PC-3 (cell line): ENCODE measurements around the gene FAM241B. TPM values are rescaled to one million over a fixed set of nuclear protein-coding genes. Genes with fewer than 3 reads are reported as not detected.
A peak's percentile ranks its signal among the peaks of the same experiment; 100 is the strongest.

ENCODE experiments used
- ATAC-seq: fragments of 200-7000 bp; cut with Tn5 transposase; 2 replicates; pipeline ENCODE4 v1.9.1; 2020; ENCODE audit warnings: mild to moderate bottlenecking, moderate library complexity
- BruUV-seq: library from RNA; stranded (reverse); fragments of 400-500 nt; replicated peaks from 2 replicates; lab custom pipeline; 2021; lab: Mats Ljungman, UMichigan
- CTCF ChIA-PET: fragments of 300-600 bp; sonication (Branson Sonifier 250); formaldehyde crosslinking; loops from one replicate; lab custom pipeline; 2022; ENCODE audit warnings: antibody characterized with exemption; lab: Charles Lee
- POLR2A ChIA-PET: fragments of 300-600 bp; sonication (Branson Sonifier 250); formaldehyde crosslinking; loops from one replicate; lab custom pipeline; 2022; ENCODE audit warnings: antibody characterized with exemption; ENCODE audit not compliant: unreplicated experiment; lab: Charles Lee
- DNase-seq: peaks from one replicate; pipeline ENCODE4 v3.0.0-alpha.2; 2015
- H2AFZ ChIP-seq: fragments of 300-600 bp; sonication (generic); 2 replicates; pipeline ENCODE4 v1.6.0; 2016; ENCODE audit warnings: antibody characterized with exemption, low read length
- H3F3A ChIP-seq: fragments of 300-600 bp; sonication (generic); one replicate; pipeline ENCODE4 v1.6.0; 2017; ENCODE audit warnings: antibody characterized with exemption, low read length, control low read depth, mild to moderate bottlenecking; ENCODE audit not compliant: unreplicated experiment
- H3K27ac ChIP-seq: fragments of 300-600 bp; sonication (generic); 2 replicates; pipeline ENCODE4 v1.5.1; 2016; ENCODE audit warnings: mild to moderate bottlenecking, low read length
- H3K27me3 ChIP-seq: fragments of 300-600 bp; sonication (generic); 2 replicates; pipeline ENCODE4 v1.6.1; 2016; ENCODE audit warnings: low read length, mixed read lengths
- H3K36me3 ChIP-seq: fragments of 300-600 bp; sonication (generic); 2 replicates; pipeline ENCODE4 v1.6.1; 2016; ENCODE audit warnings: low read depth, mixed run types, low read length, mixed read lengths
- H3K4me1 ChIP-seq: fragments of 300-600 bp; sonication (generic); 2 replicates; pipeline ENCODE4 v1.5.1; 2016; ENCODE audit warnings: low read length; ENCODE audit not compliant: insufficient read depth
- H3K4me2 ChIP-seq: fragments of 300-600 bp; sonication (generic); 2 replicates; pipeline ENCODE4 v1.6.0; 2016; ENCODE audit warnings: low read length
- H3K4me3 ChIP-seq: fragments of 300-600 bp; sonication (generic); 2 replicates; pipeline ENCODE4 v1.5.1; 2016; ENCODE audit warnings: mild to moderate bottlenecking, low read length, mixed read lengths
- H3K79me2 ChIP-seq: fragments of 300-600 bp; sonication (generic); 2 replicates; pipeline ENCODE4 v1.6.1; 2017; ENCODE audit warnings: low read length, mixed read lengths
- H3K9ac ChIP-seq: fragments of 300-600 bp; sonication (generic); 2 replicates; pipeline ENCODE4 v1.6.0; 2016; ENCODE audit warnings: mild to moderate bottlenecking, low read length
- H3K9me2 ChIP-seq: fragments of 300-600 bp; sonication (generic); replicated peaks from 2 replicates; pipeline ENCODE4 v1.6.1; 2016; ENCODE audit warnings: mixed run types, low read length, mixed read lengths
- H3K9me3 ChIP-seq: fragments of 300-600 bp; sonication (generic); 2 replicates; pipeline ENCODE4 v1.6.1; 2016; ENCODE audit warnings: low read length, mixed read lengths
- H4K20me1 ChIP-seq: fragments of 300-600 bp; sonication (generic); 2 replicates; pipeline ENCODE4 v1.6.1; 2016; ENCODE audit warnings: low read length, mixed read lengths
- EZH2 ChIP-seq: fragments of 300-600 bp; sonication (generic); IDR thresholded peaks from one replicate; pipeline ENCODE4 v1.6.1; 2017; ENCODE audit warnings: antibody characterized with exemption, mild to moderate bottlenecking, low read length; ENCODE audit not compliant: unreplicated experiment
- EZH2phosphoT487 ChIP-seq: fragments of 300-600 bp; sonication (generic); IDR thresholded peaks from 2 replicates; pipeline ENCODE4 v1.6.1; 2018; ENCODE audit warnings: mild to moderate bottlenecking, antibody characterized with exemption, low read length, borderline replicate concordance
- intact Hi-C: fragments of 100-400 bp; cut with micrococcal nuclease; formaldehyde crosslinking; loops from 2 replicates; pipeline ENCODE4 v1.9.0; 2023
- total RNA-seq: library from RNA; depleted of rRNA; stranded (reverse); fragments of >200 nt; gene quantifications from 2 replicates; pipeline ENCODE4 v1.2.3, GENCODE V29; 2014
- TF ChIP-seq, protein P1 (sequence below): fragments of 300-600 bp; sonication (generic); conservative IDR thresholded peaks from 2 replicates; pipeline ENCODE4 v1.5.1; 2017; ENCODE audit warnings: antibody characterized with exemption, low read depth, mild to moderate bottlenecking, low read length

The FAM241B gene
- total RNA-seq, 1 experiment from 2014 or later = 45.4 TPM

DNA sequence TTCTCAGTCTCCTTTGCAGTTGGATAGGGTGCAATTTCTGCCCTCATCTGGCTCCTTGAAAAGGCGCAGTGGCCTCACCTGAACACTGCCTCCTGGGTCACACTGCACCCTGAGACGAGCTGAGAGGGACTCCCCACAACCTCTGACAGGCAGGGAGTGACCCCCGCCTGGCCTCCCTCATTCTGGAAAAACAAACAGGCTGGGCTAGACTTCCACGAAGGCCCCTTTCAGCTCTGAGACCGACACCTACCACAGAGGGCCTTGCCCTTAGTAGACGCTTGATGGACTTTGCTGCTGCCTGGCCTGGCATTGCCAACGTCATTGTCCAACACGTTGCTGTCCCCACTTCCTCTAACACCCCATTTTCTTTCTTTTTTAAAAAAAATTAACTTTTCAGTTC lies 8.6 kb downstream of the FAM241B start:
- H3K4me2 ChIP-seq = no peak overlapping the region
- H3K4me3 ChIP-seq = no peak overlapping the region
- H3K27ac ChIP-seq = no peak overlapping the region
- DNase-seq = no peak
- no peaks in the 10 kb centered on the region for H3K9me2 ChIP-seq
- H3K79me2 ChIP-seq = no peaks in the 10 kb centered on the region
- H4K20me1 ChIP-seq = no peaks in the 10 kb centered on the region
- H3K27me3 ChIP-seq = no peaks in the 10 kb centered on the region
- no peaks in the 10 kb centered on the region for H3F3A ChIP-seq
- intact Hi-C loops = loop anchor here (1.0 to 5.0 kb wide), 4 partner anchors 123 to 401 kb away; no protein-coding TSS in a partner anchor
- no peak overlapping the region for H2AFZ ChIP-seq
- ChIA-PET POLR2A (no interaction called here), CTCF (no interaction called here)
- no peaks in the 10 kb centered on the region for H3K9me3 ChIP-seq
- no peak overlapping the region for H3K9ac ChIP-seq
- peaks cover 10% of the 10 kb centered on the region for H3K4me1 ChIP-seq
- no peaks in the 10 kb centered on the region; the same call in 1 of the 2 replicates for H3K36me3 ChIP-seq
- ATAC-seq = no peak
- TF ChIP-seq EZH2phosphoT487 (no peak), EZH2 (no peak)
- TF ChIP-seq, protein P1, sequence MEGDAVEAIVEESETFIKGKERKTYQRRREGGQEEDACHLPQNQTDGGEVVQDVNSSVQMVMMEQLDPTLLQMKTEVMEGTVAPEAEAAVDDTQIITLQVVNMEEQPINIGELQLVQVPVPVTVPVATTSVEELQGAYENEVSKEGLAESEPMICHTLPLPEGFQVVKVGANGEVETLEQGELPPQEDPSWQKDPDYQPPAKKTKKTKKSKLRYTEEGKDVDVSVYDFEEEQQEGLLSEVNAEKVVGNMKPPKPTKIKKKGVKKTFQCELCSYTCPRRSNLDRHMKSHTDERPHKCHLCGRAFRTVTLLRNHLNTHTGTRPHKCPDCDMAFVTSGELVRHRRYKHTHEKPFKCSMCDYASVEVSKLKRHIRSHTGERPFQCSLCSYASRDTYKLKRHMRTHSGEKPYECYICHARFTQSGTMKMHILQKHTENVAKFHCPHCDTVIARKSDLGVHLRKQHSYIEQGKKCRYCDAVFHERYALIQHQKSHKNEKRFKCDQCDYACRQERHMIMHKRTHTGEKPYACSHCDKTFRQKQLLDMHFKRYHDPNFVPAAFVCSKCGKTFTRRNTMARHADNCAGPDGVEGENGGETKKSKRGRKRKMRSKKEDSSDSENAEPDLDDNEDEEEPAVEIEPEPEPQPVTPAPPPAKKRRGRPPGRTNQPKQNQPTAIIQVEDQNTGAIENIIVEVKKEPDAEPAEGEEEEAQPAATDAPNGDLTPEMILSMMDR = no peak
- BruUV-seq = no TSS peak

DNA sequence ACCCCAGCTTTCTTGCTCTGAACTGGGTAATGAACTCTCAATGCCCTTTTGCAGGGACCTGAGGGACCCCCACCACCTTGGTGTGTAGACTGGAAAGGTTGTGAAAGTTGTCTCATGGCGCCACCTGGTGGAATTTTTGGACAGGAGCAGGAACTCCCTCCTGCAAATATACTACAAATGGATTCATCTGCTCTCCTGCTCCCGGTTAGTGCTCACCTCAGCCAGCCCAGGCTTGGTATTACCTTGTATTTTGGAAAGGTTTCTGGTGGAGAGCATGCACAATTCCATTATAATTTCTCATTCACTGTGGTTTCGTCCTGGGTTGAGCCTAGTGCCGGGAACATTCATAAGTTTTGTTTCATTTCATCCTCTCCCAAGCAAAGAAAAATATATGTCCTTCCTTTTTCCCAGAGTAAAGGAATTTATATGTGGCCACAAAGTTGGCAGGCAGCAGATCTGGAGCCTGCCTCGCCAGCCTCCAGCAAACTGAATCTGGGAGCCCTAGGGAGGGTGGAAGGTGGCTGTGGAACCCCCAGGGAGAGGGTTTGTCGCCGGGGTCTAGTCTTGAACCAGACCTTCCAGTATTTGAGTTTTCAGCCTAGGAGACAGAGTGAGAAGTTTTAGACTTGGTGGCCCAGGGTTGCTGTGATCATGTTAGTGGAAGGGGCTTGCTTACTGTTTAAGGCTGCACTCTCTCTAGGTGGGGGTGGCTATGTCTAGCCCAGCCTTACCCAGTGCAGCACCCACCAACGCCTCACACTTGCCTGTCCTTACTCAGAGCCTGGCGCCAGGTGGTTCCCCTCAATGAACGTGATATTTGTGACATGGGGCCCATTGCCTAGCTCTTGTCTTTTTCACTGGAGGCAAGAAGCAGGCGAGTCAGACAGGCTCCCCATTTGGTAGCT lies 9.5 kb downstream of the FAM241B start:
- Histone ChIP-seq H2AFZ (no peak overlapping the region), H3K27me3 (no peaks in the 10 kb centered on the region), H3K27ac (no peak overlapping the region), H4K20me1 (no peaks in the 10 kb centered on the region), H3F3A (no peaks in the 10 kb centered on the region), H3K9ac (no peak overlapping the region), H3K9me2 (no peaks in the 10 kb centered on the region), H3K4me1 (peaks cover 10% of the 10 kb centered on the region), H3K36me3 (no peaks in the 10 kb centered on the region; the same call in 1 of the 2 replicates), H3K4me2 (no peak overlapping the region), H3K79me2 (no peaks in the 10 kb centered on the region), H3K4me3 (no peak overlapping the region), H3K9me3 (no peaks in the 10 kb centered on the region)
- TF ChIP-seq, protein P1 = peak; percentile 100
- no peak for TF ChIP-seq EZH2phosphoT487
- ATAC-seq (peak; percentile 67), DNase-seq (peak; percentile 87)
- intact Hi-C loops = loop anchor here (1.0 to 5.0 kb wide), 4 partner anchors 124 to 402 kb away; no protein-coding TSS in a partner anchor
- no TSS peak for BruUV-seq
- CTCF ChIA-PET = no interaction called here
- POLR2A ChIA-PET = no interaction called here
